Mesendoderm (in vitro differentiated cells): ENCODE results near the gene MUCL3.

Source experiments
- DNase-seq: peaks from one replicate; pipeline ENCODE4 v3.0.0; 2013
- H2AK5ac ChIP-seq: 2 replicates; pipeline ENCODE4 v1.6.1; 2013; ENCODE audit warnings: low read length, inconsistent platforms
- H2BK120ac ChIP-seq: 2 replicates; pipeline ENCODE4 v1.6.1; 2013; ENCODE audit warnings: low read depth, mild to moderate bottlenecking, low read length, moderate library complexity, mixed read lengths
- H2BK15ac ChIP-seq: replicated peaks from 2 replicates; pipeline ENCODE4 v1.6.1; 2013; ENCODE audit warnings: low read depth, mild to moderate bottlenecking, moderate library complexity
- H2BK5ac ChIP-seq: 2 replicates; pipeline ENCODE4 v1.6.1; 2013; ENCODE audit warnings: low read length, inconsistent platforms
- H3K18ac ChIP-seq: 2 replicates; pipeline ENCODE4 v1.6.1; 2013; ENCODE audit warnings: mild to moderate bottlenecking, low read length, mixed read lengths
- H3K23ac ChIP-seq: one replicate; pipeline ENCODE4 v1.6.1; 2013; ENCODE audit warnings: low read length
- H3K27ac ChIP-seq: 2 replicates; pipeline ENCODE4 v1.5.1; 2013; ENCODE audit warnings: low read depth, mild to moderate bottlenecking, inconsistent platforms, low read length, moderate library complexity
- H3K27me3 ChIP-seq: 2 replicates; pipeline ENCODE4 v1.6.1; 2013; ENCODE audit warnings: low read length, control low read depth, mild to moderate bottlenecking, inconsistent platforms; ENCODE audit not compliant: insufficient read depth, poor library complexity
- H3K36me3 ChIP-seq: 2 replicates; pipeline ENCODE4 v1.6.1; 2013; ENCODE audit warnings: low read length, inconsistent platforms; ENCODE audit not compliant: control insufficient read depth, insufficient read depth
- H3K4ac ChIP-seq: one replicate; pipeline ENCODE4 v1.6.1; 2013; ENCODE audit warnings: low read depth, mild to moderate bottlenecking, low read length, moderate library complexity
- H3K4me1 ChIP-seq: 2 replicates; pipeline ENCODE4 v1.6.1; 2013; ENCODE audit warnings: low read depth, low read length, inconsistent platforms; ENCODE audit not compliant: control insufficient read depth
- H3K4me2 ChIP-seq: 2 replicates; pipeline ENCODE4 v1.6.1; 2013; ENCODE audit warnings: low read length
- H3K4me3 ChIP-seq: 2 replicates; pipeline ENCODE4 v1.5.1; 2013; ENCODE audit warnings: mild to moderate bottlenecking, low read length
- H3K56ac ChIP-seq: one replicate; pipeline ENCODE4 v1.6.1; 2013; ENCODE audit warnings: low read length
- H3K79me1 ChIP-seq: 2 replicates; pipeline ENCODE4 v1.6.1; 2013; ENCODE audit warnings: low read length, inconsistent platforms
- H3K79me2 ChIP-seq: 2 replicates; pipeline ENCODE4 v1.6.1; 2013; ENCODE audit warnings: mild to moderate bottlenecking, low read length; ENCODE audit not compliant: control insufficient read depth, insufficient read depth
- H3K9ac ChIP-seq: 2 replicates; pipeline ENCODE4 v1.6.1; 2013; ENCODE audit warnings: low read length, inconsistent platforms
- H4K5ac ChIP-seq: one replicate; pipeline ENCODE4 v1.6.1; 2013; ENCODE audit warnings: low read length
- H4K8ac ChIP-seq: one replicate; pipeline ENCODE4 v1.6.1; 2013; ENCODE audit warnings: low read depth, mild to moderate bottlenecking, control low read depth, low read length, moderate library complexity
- WGBS: extraction: QIAGEN DNeasy Blood & Tissue Kit; methylation state at CpG from one replicate; pipeline ENCODE4 v1.1.7; 2013; ENCODE audit warnings: low lambda C conversion rate, missing lambda C conversion rate; ENCODE audit not compliant: insufficient coverage; ENCODE audit errors: extremely low coverage; 5-methylcytosine and 5-hydroxymethylcytosine counted together

MUCL3 gene

DNA sequence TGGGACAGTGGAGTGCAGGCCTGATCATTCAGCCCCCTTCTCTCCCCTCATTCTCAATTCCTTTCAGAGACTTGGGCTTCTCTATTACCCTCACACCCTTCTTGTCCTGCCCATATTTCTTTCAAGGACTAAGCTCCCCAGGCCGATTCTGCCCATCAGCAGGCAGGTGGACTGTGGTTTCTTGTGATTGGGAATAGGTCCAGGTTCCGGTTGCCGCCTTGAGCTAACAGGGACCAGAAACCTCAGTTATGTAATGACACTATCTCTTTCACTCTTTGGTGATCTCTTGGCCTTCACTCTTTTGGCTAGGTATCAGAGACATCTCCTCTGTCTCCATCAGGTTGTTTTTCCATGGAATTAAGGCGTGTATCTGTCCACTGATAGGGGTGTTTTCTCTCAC is 6.5 kb downstream of the MUCL3 start:
- H3K56ac ChIP-seq: no peak overlapping the region
- no peak overlapping the region for H2AK5ac ChIP-seq
- no peak for DNase-seq
- H4K5ac ChIP-seq: no peak overlapping the region
- no peak overlapping the region for H3K18ac ChIP-seq
- H2BK120ac ChIP-seq: no peak overlapping the region
- no peak overlapping the region for H3K4me3 ChIP-seq
- no peaks in the 10 kb centered on the region for H3K36me3 ChIP-seq
- no peak overlapping the region for H3K4me2 ChIP-seq
- H3K27me3 ChIP-seq: no peaks in the 10 kb centered on the region
- no peaks in the 10 kb centered on the region for H3K79me1 ChIP-seq
- H3K4me1 ChIP-seq: peaks cover 5% of the 10 kb centered on the region
- no peak overlapping the region for H2BK5ac ChIP-seq
- WGBS: no CpG with 5 or more reads among the region's 4 CpGs
- H2BK15ac ChIP-seq: no peak overlapping the region
- no peak overlapping the region for H3K4ac ChIP-seq
- no peak overlapping the region for H3K23ac ChIP-seq
- H3K79me2 ChIP-seq: no peaks in the 10 kb centered on the region
- no peak overlapping the region for H4K8ac ChIP-seq
- H3K27ac ChIP-seq: no peak overlapping the region
- H3K9ac ChIP-seq: no peak overlapping the region

DNA sequence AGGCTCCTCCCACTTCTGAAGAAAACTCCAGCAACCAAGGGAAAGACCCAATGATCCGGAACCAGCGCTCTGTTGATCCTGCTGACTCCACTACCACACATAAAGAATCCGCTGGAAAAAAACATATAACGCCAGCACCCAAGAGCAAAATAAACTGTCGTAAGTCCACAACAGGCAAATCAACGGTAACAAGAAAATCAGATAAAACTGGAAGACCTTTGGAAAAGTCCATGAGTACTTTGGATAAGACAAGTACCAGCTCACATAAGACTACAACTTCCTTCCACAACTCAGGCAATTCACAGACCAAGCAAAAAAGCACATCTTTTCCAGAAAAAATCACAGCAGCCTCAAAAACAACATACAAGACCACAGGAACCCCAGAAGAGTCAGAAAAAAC is 8.0 kb downstream of the MUCL3 start:
- no peaks in the 10 kb centered on the region for H3K4me1 ChIP-seq
- no peak overlapping the region for H4K8ac ChIP-seq
- no peak overlapping the region for H3K23ac ChIP-seq
- H3K4me3 ChIP-seq: no peak overlapping the region
- H2BK5ac ChIP-seq: no peak overlapping the region
- H3K79me2 ChIP-seq: no peaks in the 10 kb centered on the region
- no peak overlapping the region for H2BK15ac ChIP-seq
- H3K56ac ChIP-seq: no peak overlapping the region
- no peak overlapping the region for H2AK5ac ChIP-seq
- H3K18ac ChIP-seq: no peak overlapping the region
- H4K5ac ChIP-seq: no peak overlapping the region
- no peak overlapping the region for H3K4me2 ChIP-seq
- H3K4ac ChIP-seq: no peak overlapping the region
- H3K27ac ChIP-seq: no peak overlapping the region
- WGBS: no CpG with 5 or more reads among the region's 6 CpGs
- no peak for DNase-seq
- H3K79me1 ChIP-seq: no peaks in the 10 kb centered on the region
- H3K36me3 ChIP-seq: no peaks in the 10 kb centered on the region
- H3K27me3 ChIP-seq: no peaks in the 10 kb centered on the region
- H3K9ac ChIP-seq: no peak overlapping the region
- no peak overlapping the region for H2BK120ac ChIP-seq

DNA sequence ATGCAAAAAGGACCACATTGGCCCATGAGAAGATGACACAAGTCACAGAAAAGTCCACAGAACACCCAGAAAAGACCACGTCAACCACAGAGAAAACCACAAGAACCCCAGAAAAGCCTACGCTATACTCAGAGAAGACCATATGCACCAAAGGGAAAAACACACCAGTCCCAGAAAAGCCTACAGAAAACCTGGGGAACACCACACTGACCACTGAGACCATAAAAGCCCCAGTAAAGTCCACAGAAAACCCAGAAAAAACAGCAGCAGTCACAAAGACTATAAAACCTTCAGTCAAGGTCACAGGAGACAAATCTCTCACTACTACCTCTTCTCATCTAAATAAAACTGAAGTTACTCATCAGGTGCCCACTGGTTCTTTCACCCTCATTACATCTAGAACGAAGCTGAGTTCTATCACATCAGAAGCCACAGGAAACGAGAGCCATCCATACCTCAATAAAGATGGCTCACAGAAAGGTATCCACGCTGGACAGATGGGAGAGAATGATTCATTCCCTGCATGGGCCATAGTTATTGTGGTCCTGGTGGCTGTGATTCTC is 11.2 kb downstream of the MUCL3 start:
- H3K27me3 ChIP-seq: no peaks in the 10 kb centered on the region
- no peak overlapping the region for H4K8ac ChIP-seq
- H3K27ac ChIP-seq: no peak overlapping the region
- WGBS: no CpG with 5 or more reads among the region's 5 CpGs
- H2BK15ac ChIP-seq: no peak overlapping the region
- no peaks in the 10 kb centered on the region for H3K79me2 ChIP-seq
- H3K4me2 ChIP-seq: no peak overlapping the region
- no peak overlapping the region for H3K56ac ChIP-seq
- DNase-seq: no peak
- no peak overlapping the region for H3K18ac ChIP-seq
- peaks cover 9% of the 10 kb centered on the region for H3K4me1 ChIP-seq
- H3K23ac ChIP-seq: no peak overlapping the region
- H2BK5ac ChIP-seq: no peak overlapping the region
- H4K5ac ChIP-seq: no peak overlapping the region
- H3K4me3 ChIP-seq: no peak overlapping the region
- no peak overlapping the region for H2AK5ac ChIP-seq
- no peak overlapping the region for H2BK120ac ChIP-seq
- no peak overlapping the region for H3K4ac ChIP-seq
- H3K36me3 ChIP-seq: no peaks in the 10 kb centered on the region
- H3K79me1 ChIP-seq: no peaks in the 10 kb centered on the region
- no peak overlapping the region for H3K9ac ChIP-seq

DNA sequence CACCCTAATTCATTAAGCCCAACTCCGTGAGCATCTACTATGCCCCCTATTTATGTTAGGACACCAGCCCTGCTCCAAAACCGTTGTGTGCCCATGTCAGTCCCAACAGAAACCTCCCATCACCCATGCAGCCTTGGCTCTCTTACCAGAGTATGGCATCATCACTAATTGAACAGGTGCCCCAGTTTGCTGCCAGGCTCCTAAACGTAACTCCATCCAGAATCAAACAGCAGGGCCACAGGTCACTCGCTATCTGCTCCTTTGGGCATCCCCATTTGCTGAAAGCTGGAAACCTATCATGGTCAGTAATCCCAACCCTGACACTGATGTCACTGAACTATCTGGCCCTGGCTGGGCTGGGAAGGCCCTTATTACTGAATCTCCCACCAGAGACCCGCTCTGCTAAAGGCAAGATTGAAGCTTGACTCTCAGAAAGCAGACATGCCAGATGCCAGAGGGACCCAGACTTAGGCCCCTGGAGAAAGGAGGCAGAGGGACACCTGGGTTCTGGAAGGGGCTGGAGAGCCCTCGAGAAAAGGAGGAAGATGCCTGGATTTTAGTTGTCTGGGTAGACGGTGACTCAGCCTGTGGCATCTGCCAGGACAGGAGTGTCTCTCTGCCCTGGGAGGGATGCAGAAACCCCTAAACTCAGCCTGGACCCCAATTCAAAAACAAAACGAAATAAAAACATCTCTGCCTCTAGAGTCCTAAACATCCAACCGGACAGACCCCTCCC is 14.0 kb downstream of the MUCL3 start:
- no peak overlapping the region for H2AK5ac ChIP-seq
- H3K23ac ChIP-seq: no peak overlapping the region
- H3K9ac ChIP-seq: no peak overlapping the region
- H3K27me3 ChIP-seq: no peaks in the 10 kb centered on the region
- no peak overlapping the region for H3K4ac ChIP-seq
- no peaks in the 10 kb centered on the region for H3K36me3 ChIP-seq
- no peak overlapping the region for H3K27ac ChIP-seq
- H4K8ac ChIP-seq: no peak overlapping the region
- H3K79me2 ChIP-seq: no peaks in the 10 kb centered on the region
- H3K4me3 ChIP-seq: no peak overlapping the region
- H2BK120ac ChIP-seq: no peak overlapping the region
- peak; percentile 31 for DNase-seq
- no CpG with 5 or more reads among the region's 9 CpGs for WGBS
- no peak overlapping the region for H3K4me2 ChIP-seq
- H3K56ac ChIP-seq: no peak overlapping the region
- H3K4me1 ChIP-seq: peaks cover 9% of the 10 kb centered on the region
- H3K79me1 ChIP-seq: no peaks in the 10 kb centered on the region
- no peak overlapping the region for H2BK15ac ChIP-seq
- H3K18ac ChIP-seq: no peak overlapping the region
- H4K5ac ChIP-seq: no peak overlapping the region
- no peak overlapping the region for H2BK5ac ChIP-seq

DNA sequence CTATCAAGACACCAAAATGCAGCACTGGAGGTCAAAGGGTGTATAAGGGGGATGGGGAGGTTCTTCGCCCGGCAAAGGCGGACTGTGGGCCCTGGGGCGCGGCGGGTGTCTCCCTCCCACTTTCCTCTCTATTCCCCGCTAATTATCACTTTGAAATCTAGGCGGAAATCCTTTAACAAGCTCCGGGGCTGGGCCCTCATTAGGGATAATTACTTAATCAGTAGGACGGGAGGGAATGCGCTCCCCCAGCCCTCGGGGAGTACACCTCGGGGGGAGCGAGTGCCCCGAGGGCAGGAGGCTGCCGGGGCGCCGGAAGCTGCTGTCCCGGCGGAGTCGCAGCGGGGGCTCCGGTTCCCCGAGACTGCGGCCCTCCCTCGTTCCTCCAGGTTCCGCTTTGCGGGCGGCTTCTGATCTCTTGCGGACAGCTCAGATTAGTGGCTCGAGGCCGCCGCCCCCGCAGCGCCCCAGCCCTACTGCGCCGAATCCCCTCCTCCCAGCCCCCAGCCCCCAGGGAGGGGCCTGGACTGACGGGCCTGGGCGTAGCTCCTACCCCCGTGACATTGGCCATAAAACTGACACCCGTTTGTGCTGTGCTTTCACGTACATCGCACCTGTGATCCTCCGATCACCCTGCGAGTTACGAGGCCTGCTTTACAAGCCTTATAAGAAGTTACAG is 14.7 kb downstream of the MUCL3 start:
- Histone ChIP-seq H3K27me3 (no peaks in the 10 kb centered on the region), H3K4me1 (peaks cover 9% of the 10 kb centered on the region), H3K9ac (no peak overlapping the region), H2BK120ac (no peak overlapping the region), H3K4ac (no peak overlapping the region), H2BK15ac (no peak overlapping the region), H3K79me2 (no peaks in the 10 kb centered on the region), H3K56ac (peak overlapping the region; percentile 47), H3K18ac (peak overlapping the region; percentile 33), H4K5ac (no peak overlapping the region), H3K4me2 (peak overlapping the region; percentile 45), H3K79me1 (no peaks in the 10 kb centered on the region), H2AK5ac (no peak overlapping the region), H2BK5ac (no peak overlapping the region), H4K8ac (no peak overlapping the region), H3K36me3 (no peaks in the 10 kb centered on the region), H3K23ac (no peak overlapping the region), H3K4me3 (no peak overlapping the region), H3K27ac (no peak overlapping the region)
- DNase-seq: peak; percentile 65
- no CpG with 5 or more reads among the region's 46 CpGs for WGBS
